A549 (cell line): ENCODE results near the gene SRGAP2.
A peak's percentile ranks its signal among the peaks of the same experiment; 100 is the strongest.
"Not testable (repeated sequence)": the region's sequence is repeated elsewhere in the genome, so short reads cannot be mapped to it uniquely, and the experiment has no call there.

Experiments used
- CHD2 ChIP-seq: fragments of 150-350 bp; IDR thresholded peaks from 2 replicates; pipeline ENCODE4 v1.6.1; 2014; ENCODE audit warnings: low read length; ENCODE audit not compliant: partially characterized antibody
- EP300 ChIP-seq, 2 experiments: fragments of >200 bp; sonication (Bioruptor Twin); formaldehyde crosslinking; IDR thresholded peaks; 2 replicates in 1 of 2; 3 replicates in 1 of 2; pipeline ENCODE4 v1.6.1; 2016 to 2017
- HMGXB4 ChIP-seq: fragments of 250-450 bp; sonication (Bioruptor Pico); IDR thresholded peaks from 2 replicates; pipeline ENCODE4 v1.5.0; 2021; ENCODE audit warnings: mild to moderate bottlenecking, moderate library complexity, borderline replicate concordance
- RCOR1 ChIP-seq: fragments of 150-350 bp; IDR thresholded peaks from 2 replicates; pipeline ENCODE4 v1.6.1; 2014; ENCODE audit warnings: antibody characterized with exemption, low read length, low read depth
- RFX5 ChIP-seq: fragments of 450-650 bp; IDR thresholded peaks from 2 replicates; pipeline ENCODE4 v1.7.1; 2014; ENCODE audit warnings: antibody characterized with exemption, mild to moderate bottlenecking, moderate library complexity
- ZSCAN20 ChIP-seq: fragments of 250-450 bp; sonication (Bioruptor Pico); IDR thresholded peaks from 2 replicates; pipeline ENCODE4 v1.8.0; 2022; ENCODE audit warnings: mild to moderate bottlenecking, moderate library complexity
- TF ChIP-seq, protein P1 (sequence below): fragments of >200 bp; sonication (Bioruptor Twin); formaldehyde crosslinking; IDR thresholded peaks from 3 replicates; pipeline ENCODE4 v1.5.1; 2016

DNA sequence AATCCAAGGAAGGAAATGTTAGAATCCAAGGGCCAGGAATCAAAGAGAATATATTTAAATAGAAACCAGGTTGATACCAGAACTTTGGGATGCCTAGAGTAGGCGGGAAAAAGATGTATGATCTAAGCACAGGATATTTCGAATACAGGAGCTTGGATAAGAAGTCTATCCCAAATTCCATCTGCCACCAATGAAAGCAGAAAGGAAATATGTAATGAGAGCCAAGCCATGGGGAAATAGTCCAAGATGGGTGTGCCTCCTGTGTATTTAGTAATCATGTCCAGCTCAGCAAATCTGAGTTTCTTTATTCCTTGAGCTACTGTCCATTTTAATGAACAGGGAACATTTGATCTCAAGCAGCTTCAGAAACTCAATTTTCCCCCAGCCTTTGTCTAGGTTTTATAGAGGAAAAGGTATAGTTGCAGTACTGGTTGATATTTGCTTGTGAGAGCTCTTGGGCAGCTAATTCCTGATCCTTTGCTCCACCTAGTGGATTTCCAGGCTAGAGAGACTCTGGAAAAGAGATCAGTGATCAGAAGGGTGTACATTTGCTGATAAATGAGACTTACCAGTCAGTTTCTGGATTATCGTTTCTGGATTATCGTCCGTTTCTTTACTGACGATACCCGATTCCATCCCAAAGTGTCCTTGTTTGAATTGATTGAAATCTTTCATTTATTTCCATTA lies 29.0 kb upstream of the SRGAP2 start:
- TF ChIP-seq RFX5; EP300 (IDR thresholded peaks at IDR 0.05); RCOR1; HMGXB4; ZSCAN20 (CRISPR knock-in tag); CHD2: not testable (repeated sequence)
- TF ChIP-seq, protein P1, sequence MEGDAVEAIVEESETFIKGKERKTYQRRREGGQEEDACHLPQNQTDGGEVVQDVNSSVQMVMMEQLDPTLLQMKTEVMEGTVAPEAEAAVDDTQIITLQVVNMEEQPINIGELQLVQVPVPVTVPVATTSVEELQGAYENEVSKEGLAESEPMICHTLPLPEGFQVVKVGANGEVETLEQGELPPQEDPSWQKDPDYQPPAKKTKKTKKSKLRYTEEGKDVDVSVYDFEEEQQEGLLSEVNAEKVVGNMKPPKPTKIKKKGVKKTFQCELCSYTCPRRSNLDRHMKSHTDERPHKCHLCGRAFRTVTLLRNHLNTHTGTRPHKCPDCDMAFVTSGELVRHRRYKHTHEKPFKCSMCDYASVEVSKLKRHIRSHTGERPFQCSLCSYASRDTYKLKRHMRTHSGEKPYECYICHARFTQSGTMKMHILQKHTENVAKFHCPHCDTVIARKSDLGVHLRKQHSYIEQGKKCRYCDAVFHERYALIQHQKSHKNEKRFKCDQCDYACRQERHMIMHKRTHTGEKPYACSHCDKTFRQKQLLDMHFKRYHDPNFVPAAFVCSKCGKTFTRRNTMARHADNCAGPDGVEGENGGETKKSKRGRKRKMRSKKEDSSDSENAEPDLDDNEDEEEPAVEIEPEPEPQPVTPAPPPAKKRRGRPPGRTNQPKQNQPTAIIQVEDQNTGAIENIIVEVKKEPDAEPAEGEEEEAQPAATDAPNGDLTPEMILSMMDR = peak; percentile 24; the same call in 1 of the 3 replicates
